K562 (cell line): ENCODE measurements around the gene MRTFB. TPM values are rescaled to one million over a fixed set of nuclear protein-coding genes. Genes with fewer than 3 reads are reported as not detected.

Source experiments
- ATAC-seq: fragments of 200-7000 bp; cut with Tn5 transposase; 3 replicates; pipeline ENCODE4 v1.9.1; 2020; ENCODE audit warnings: moderate library complexity
- BruUV-seq: library from RNA; stranded (reverse); fragments of 400-500 nt; replicated peaks from 2 replicates; lab custom pipeline; 2021; lab: Mats Ljungman, UMichigan
- CTCF ChIA-PET: fragments of 300-600 bp; formaldehyde crosslinking; extraction: SDS; loops from one replicate; lab custom pipeline; 2021; ENCODE audit warnings: low intra/inter-chr PET ratio; lab: Yijun Ruan, JAX
- POLR2A ChIA-PET: fragments of 300-600, 350-650 bp; sonication (Branson Sonifier 250); formaldehyde crosslinking; extraction: SDS; loops from one replicate; lab custom pipeline; 2021; ENCODE audit warnings: antibody characterized with exemption, inconsistent platforms; lab: Yijun Ruan, JAX
- DNase-seq, 4 experiments: peaks; one replicate each; pipeline versions ENCODE4 v3.0.0 to v3.0.0-alpha.2; 2011 to 2018; ENCODE audit warnings: low spot score in 3 of 4, mixed read lengths in 3 of 4; ENCODE audit errors: extremely low read depth in 1 of 4
- FAIRE-seq: peaks from 2 replicates; lab custom pipeline; 2011; peaks lifted over from hg19 to GRCh38; lab: Jason Lieb, UNC
- H2AFZ ChIP-seq: 2 replicates; pipeline ENCODE4 v1.6.0; 2011; ENCODE audit warnings: low read depth, low read length, control low read depth, inconsistent platforms
- H3K27ac ChIP-seq: fragments of 200-600 bp; 3 replicates; pipeline ENCODE4 v1.8.0; 2011; ENCODE audit warnings: low read depth, mild to moderate bottlenecking, control low read depth, inconsistent platforms, low read length, moderate library complexity, mixed read lengths; ENCODE audit errors: extremely low read depth
- H3K27me3 ChIP-seq, 2 experiments: fragments of 300-600 bp in 1 of 2; 2 replicates in 1 of 2; 3 replicates in 1 of 2; pipeline versions ENCODE4 v1.6.0 to v1.8.0; 2011; ENCODE audit warnings: inconsistent platforms in 2 of 2, low read length in 2 of 2, mild to moderate bottlenecking in 1 of 2, mixed read lengths in 1 of 2, moderate library complexity in 1 of 2; ENCODE audit not compliant: control insufficient read depth in 2 of 2, insufficient read depth in 2 of 2
- H3K36me3 ChIP-seq: fragments of 300-600 bp; 3 replicates; pipeline ENCODE4 v1.8.0; 2011; ENCODE audit warnings: mild to moderate bottlenecking, low read length, inconsistent platforms; ENCODE audit not compliant: control insufficient read depth, insufficient read depth
- H3K4me1 ChIP-seq, 2 experiments: fragments of 200-600 bp in 1 of 2; replicated peaks in 1 of 2; 2 replicates in 1 of 2; 3 replicates in 1 of 2; pipeline versions ENCODE4 v1.5.1 to v1.8.0; 2011; ENCODE audit warnings: inconsistent platforms in 2 of 2, low read length in 2 of 2, mild to moderate bottlenecking in 1 of 2, mixed read lengths in 1 of 2, moderate library complexity in 1 of 2; ENCODE audit not compliant: control insufficient read depth in 2 of 2, insufficient read depth in 2 of 2
- H3K4me2 ChIP-seq: 2 replicates; pipeline ENCODE4 v1.6.1; 2011; ENCODE audit warnings: low read length, control low read depth, inconsistent platforms, mixed read lengths; ENCODE audit not compliant: insufficient read depth
- H3K4me3 ChIP-seq: fragments of 200-600 bp; sonication (generic), shearing (Covaris generic); 2 replicates; pipeline ENCODE4 v1.5.1; 2016; ENCODE audit warnings: control low read depth, inconsistent platforms
- H3K79me2 ChIP-seq: fragments of 200-600 bp; 3 replicates; pipeline ENCODE4 v1.8.0; 2011; ENCODE audit warnings: low read length, inconsistent platforms; ENCODE audit not compliant: control insufficient read depth, insufficient read depth
- H3K9ac ChIP-seq, 2 experiments: 2 replicates each; pipeline versions ENCODE4 v1.6.0 to v1.6.1; 2011; ENCODE audit warnings: low read depth in 2 of 2, low read length in 2 of 2, control low read depth in 1 of 2, inconsistent platforms in 1 of 2, mild to moderate bottlenecking in 1 of 2, mixed read lengths in 1 of 2; ENCODE audit not compliant: insufficient read depth in 1 of 2
- H3K9me1 ChIP-seq: one replicate; pipeline ENCODE4 v1.6.0; 2011; ENCODE audit warnings: inconsistent platforms, mild to moderate bottlenecking, low read length, moderate library complexity; ENCODE audit not compliant: control insufficient read depth, insufficient read depth
- H3K9me3 ChIP-seq: replicated peaks from 2 replicates; pipeline ENCODE4 v1.5.1; 2011; ENCODE audit warnings: low read depth, low read length, inconsistent platforms; ENCODE audit not compliant: control insufficient read depth, insufficient read depth
- H4K20me1 ChIP-seq: replicated peaks from 2 replicates; pipeline ENCODE4 v1.6.1; 2011; ENCODE audit warnings: low read length, inconsistent platforms, mixed read lengths; ENCODE audit not compliant: control insufficient read depth, insufficient read depth
- ARID2 ChIP-seq: fragments of 450-650 bp; IDR thresholded peaks from 2 replicates; pipeline ENCODE4 v1.6.1; 2017; ENCODE audit warnings: antibody characterized with exemption, mild to moderate bottlenecking
- BMI1 ChIP-seq: fragments of 150-350 bp; IDR thresholded peaks from 2 replicates; pipeline ENCODE4 v1.6.1; 2014; ENCODE audit warnings: low read length
- FOSL1 ChIP-seq: fragments of 200-800 bp; sonication (Bioruptor generic); conservative IDR thresholded peaks from 2 replicates; pipeline ENCODE4 v1.6.1; 2016; ENCODE audit warnings: missing genetic modification characterization, missing compliant biosample characterization
- JUND ChIP-seq, 2 experiments: IDR thresholded peaks; 2 replicates in 1 of 2; 3 replicates in 1 of 2; pipeline ENCODE4 v1.6.1; 2011; ENCODE audit warnings: borderline replicate concordance in 2 of 2, low read depth in 2 of 2, low read length in 2 of 2, improper control_type of control experiment in 1 of 2, missing biosample characterization in 1 of 2, missing genetic modification characterization in 1 of 2, missing genetic modification reagents in 1 of 2
- KLF10 ChIP-seq: fragments of 250-450 bp; sonication (Bioruptor Pico); IDR thresholded peaks from 2 replicates; pipeline ENCODE4 v1.6.1; 2021; ENCODE audit warnings: matching md5 sums
- MITF ChIP-seq: IDR thresholded peaks from 2 replicates; pipeline ENCODE4 v1.6.1; 2014; ENCODE audit warnings: antibody characterized with exemption
- RBM39 ChIP-seq: fragments of 200-400 bp; formaldehyde crosslinking; optimal IDR thresholded peaks from 2 replicates; pipeline ENCODE3; 2018; ENCODE audit warnings: low read depth, low read length
- RCOR1 ChIP-seq, 2 experiments: IDR thresholded peaks; 2 replicates each; pipeline ENCODE4 v1.6.1; 2012; ENCODE audit warnings: low read depth in 2 of 2, low read length in 2 of 2, borderline replicate concordance in 1 of 2, improper control_type of control experiment in 1 of 2
- STAG1 ChIP-seq: sonication (generic); formaldehyde crosslinking; IDR thresholded peaks from 2 replicates; pipeline ENCODE4 v1.5.0; 2020; ENCODE audit warnings: missing genetic modification reagents, borderline replicate concordance
- TARDBP ChIP-seq: fragments of 450-650 bp; IDR thresholded peaks from 2 replicates; pipeline ENCODE4 v1.6.1; 2016
- U2AF2 ChIP-seq: fragments of 200-400 bp; formaldehyde crosslinking; optimal IDR thresholded peaks from 2 replicates; pipeline ENCODE3; 2017; ENCODE audit warnings: low read depth, mild to moderate bottlenecking, low read length
- VEZF1 ChIP-seq: fragments of 200-800 bp; sonication (Bioruptor generic); IDR thresholded peaks from 2 replicates; pipeline ENCODE4 v1.6.1; 2017; ENCODE audit warnings: missing genetic modification characterization, missing compliant biosample characterization
- ZNF316 ChIP-seq: fragments of 450-650 bp; IDR thresholded peaks from 2 replicates; pipeline ENCODE4 v1.6.1; 2016
- ZNF41 ChIP-seq: fragments of 250-450 bp; sonication (Bioruptor Pico); conservative IDR thresholded peaks from 2 replicates; pipeline ENCODE4 v1.4.0; 2020; ENCODE audit warnings: mild to moderate bottlenecking
- ZNF609 ChIP-seq: sonication (generic); formaldehyde crosslinking; IDR thresholded peaks from 2 replicates; pipeline ENCODE4 v1.8.1; 2023; ENCODE audit warnings: missing genetic modification reagents, mild to moderate bottlenecking, borderline replicate concordance
- WGBS: fragments of 100-300 bp; shearing (Covaris generic); methylation state at CpG from one replicate; pipeline ENCODE4 v1.1.6; 2016; ENCODE audit warnings: low coverage, mixed read lengths; ENCODE audit not compliant: insufficient coverage; ENCODE audit errors: missing lambda C conversion rate; 5-methylcytosine and 5-hydroxymethylcytosine counted together
- in situ Hi-C: fragments of 300-500 bp; cut with MboI; formaldehyde crosslinking; loops from 4 replicates; pipeline ENCODE4 v1.15.0; 2018; ENCODE audit warnings: inconsistent platforms, mixed read lengths
- intact Hi-C: fragments of 100-400 bp; cut with micrococcal nuclease; formaldehyde crosslinking; loops from 2 replicates; pipeline ENCODE4 v1.14.2; 2022
- polyA plus RNA-seq, 8 experiments: library from polyadenylated mRNA; depleted of rRNA in 4 of 8; stranded (reverse) in 5 of 8; unstranded in 3 of 8; fragments of >200 nt; fragmentation: Nextera tagmentation in 2 of 8; fragmentation: Illumina TruSeq in 1 of 8; extraction: Ambion mirVana in 2 of 8; extraction: Trizol in 1 of 8; gene quantifications; 2 replicates each; pipeline versions ENCODE4 v1.2.1 to v1.2.3, GENCODE V29; 2011 to 2014; ENCODE audit warnings: inconsistent platforms in 1 of 8, missing spikeins in 1 of 8
- total RNA-seq, 7 experiments: library from RNA; depleted of rRNA in 6 of 7; stranded (reverse); fragments of >200 nt in 6 of 7; fragmentation: Illumina TruSeq in 2 of 7; extraction: Trizol in 2 of 7; gene quantifications; 2 replicates each; pipeline versions ENCODE4 v1.2.1 to v1.2.3, GENCODE V29; 2011 to 2021; ENCODE audit warnings: low replicate concordance in 1 of 7

MRTFB gene
- total and polyA plus RNA-seq, 9 of the 15 experiments (the other 6 are each of a cell fraction or from before 2014, with no cell fraction given) = 2.2 to 12.7 (median 7.0) TPM

- WGBS = 28% methylated on average over 12 of the region's 12 CpGs
- peaks cover 13 to 37% of the 10 kb centered on the region in 2 experiments; a peak in 4 of 5 replicates for H3K4me1 ChIP-seq
- peak; percentile 84 for ATAC-seq
- no peaks in the 10 kb centered on the region; the same call in 2 of the 3 replicates for H3K36me3 ChIP-seq
- H3K27me3 ChIP-seq = no peaks in the 10 kb centered on the region
- ChIA-PET CTCF (interaction anchor here (1.3 to 2.2 kb wide), 2 partner anchors 228 to 299 kb away, joined by 4 to 13 read pairs; no protein-coding TSS in a partner anchor), POLR2A (interaction anchor here (0.6 to 1.2 kb wide), 3 partner anchors 16 to 202 kb away, joined by 3 to 4 read pairs (median 3); no protein-coding TSS in a partner anchor)
- no peak overlapping the region for H3K9ac ChIP-seq
- in situ Hi-C loops = no loop called here
- H3K4me3 ChIP-seq = peak overlapping the region; percentile 49; the same call in 1 of the 2 replicates
- H3K4me2 ChIP-seq = no peak overlapping the region
- peak; percentile 96 for FAIRE-seq
- no peaks in the 10 kb centered on the region for H4K20me1 ChIP-seq
- intact Hi-C loops = loop anchor here (1.0 kb wide), 1 partner anchor 229 kb away; no protein-coding TSS in a partner anchor
- no peaks in the 10 kb centered on the region for H3K9me3 ChIP-seq
- H3K27ac ChIP-seq = no peak overlapping the region
- peak; percentile 52 to 86 (median 58) for DNase-seq
- H3K9me1 ChIP-seq = no peaks in the 10 kb centered on the region
- no TSS peak for BruUV-seq
- no peak overlapping the region; the same call in 1 of the 2 replicates for H2AFZ ChIP-seq
- H3K79me2 ChIP-seq = peaks cover 35% of the 10 kb centered on the region
- TF ChIP-seq KLF10 (CRISPR knock-in tag) (no peak), TARDBP (no peak), ARID2 (peak; percentile 43), BMI1 (no peak), U2AF2 (no peak), VEZF1 (CRISPR knock-in tag) (no peak), STAG1 (CRISPR knock-in tag) (peak; percentile 64; the same call in 1 of the 2 replicates), ZNF609 (CRISPR knock-in tag) (no peak), FOSL1 (tag) (no peak), RBM39 (no peak), ZNF41 (CRISPR knock-in tag) (no peak), MITF (0 out of 2 replicates have a peak, but pooled peaks have one; percentile 50), JUND (IDR thresholded peaks at IDR 0.05; ENCODE audit: borderline replicate concordance, low read depth, low read length) (peak; percentile 64), JUND (tag; IDR thresholded peaks at IDR 0.05; ENCODE audit: borderline replicate concordance, low read depth, low read length) (no peak; the same call in 2 of the 3 replicates), RCOR1 (IDR thresholded peaks at IDR 0.05; ENCODE audit: borderline replicate concordance in 1 of 2, low read depth in 2 of 2, low read length in 2 of 2) (peak in 1 of 2 experiments; percentile 48; a peak in 1 of 4 replicates), ZNF316 (no peak)
These were observed 229.6 kb downstream of the MRTFB start for GRCh38 chr16:14300705-14301168.
